Measurements from ENCODE around the gene FAM184A.
"Not testable (repeated sequence)": the region's sequence is repeated elsewhere in the genome, so short reads cannot be mapped to it uniquely, and the experiment has no call there.

Gene FAM184A

GRCh38 chr6:119100115-119100514 is 21.7 kb upstream of the FAM184A start:
- no peak for DNase-seq (ENCODE audit: low spot score)

GRCh38 chr6:119097815-119098361 is 19.4 kb upstream of the FAM184A start:
- not testable (repeated sequence) for DNase-seq (ENCODE audit: low spot score)

GRCh38 chr6:119096721-119097565 is 18.5 kb upstream of the FAM184A start:
- no peak for DNase-seq (ENCODE audit: low spot score)

GRCh38 chr6:119090256-119090655 is 11.8 kb upstream of the FAM184A start:
- no peak for DNase-seq (ENCODE audit: low spot score)

- DNase-seq (ENCODE audit: low spot score), result no peak
These were observed 6.3 kb upstream of the FAM184A start for GRCh38 chr6:119084784-119085183.

GRCh38 chr6:119083007-119083406 is 4.5 kb upstream of the FAM184A start:
- DNase-seq (ENCODE audit: low spot score), result no peak

GRCh38 chr6:119079283-119079809 is 882 bp upstream of the FAM184A start:
- no peak for DNase-seq (ENCODE audit: low spot score)

- peak; percentile 47 for DNase-seq (ENCODE audit: low spot score)
These were observed 655 bp downstream of the FAM184A start for GRCh38 chr6:119077643-119078375.

GRCh38 chr6:119077391-119077642 is 1.1 kb downstream of the FAM184A start:
- DNase-seq (ENCODE audit: low spot score), result no peak

- peak; percentile 25 for DNase-seq (ENCODE audit: low spot score)
These were observed 1.7 kb downstream of the FAM184A start for GRCh38 chr6:119076576-119077390.

- peak; percentile 32 for DNase-seq (ENCODE audit: low spot score)
These were observed 2.3 kb downstream of the FAM184A start for GRCh38 chr6:119076173-119076572.

- DNase-seq (ENCODE audit: low spot score), result no peak
These were observed 3.1 kb downstream of the FAM184A start for GRCh38 chr6:119075200-119075981.

GRCh38 chr6:119073307-119074051 is 5.0 kb downstream of the FAM184A start:
- DNase-seq (ENCODE audit: low spot score), result no peak

GRCh38 chr6:119071576-119071975 is 6.9 kb downstream of the FAM184A start:
- no peak for DNase-seq (ENCODE audit: low spot score)

GRCh38 chr6:119067091-119067490 is 11.4 kb downstream of the FAM184A start:
- DNase-seq (ENCODE audit: low spot score), result no peak

- no peak for DNase-seq (ENCODE audit: low spot score)
These were observed 11.9 kb downstream of the FAM184A start for GRCh38 chr6:119066517-119066916.

GRCh38 chr6:119065955-119066354 is 12.5 kb downstream of the FAM184A start:
- DNase-seq (ENCODE audit: low spot score), result no peak

- DNase-seq (ENCODE audit: low spot score), result no peak
These were observed 13.1 kb downstream of the FAM184A start for GRCh38 chr6:119065382-119065781.

GRCh38 chr6:119063491-119063890 is 15.0 kb downstream of the FAM184A start:
- no peak for DNase-seq (ENCODE audit: low spot score)

GRCh38 chr6:119061215-119061614 is 17.2 kb downstream of the FAM184A start:
- no peak for DNase-seq (ENCODE audit: low spot score)
